ENCODE measurements around the gene ACVR1.

DNA sequence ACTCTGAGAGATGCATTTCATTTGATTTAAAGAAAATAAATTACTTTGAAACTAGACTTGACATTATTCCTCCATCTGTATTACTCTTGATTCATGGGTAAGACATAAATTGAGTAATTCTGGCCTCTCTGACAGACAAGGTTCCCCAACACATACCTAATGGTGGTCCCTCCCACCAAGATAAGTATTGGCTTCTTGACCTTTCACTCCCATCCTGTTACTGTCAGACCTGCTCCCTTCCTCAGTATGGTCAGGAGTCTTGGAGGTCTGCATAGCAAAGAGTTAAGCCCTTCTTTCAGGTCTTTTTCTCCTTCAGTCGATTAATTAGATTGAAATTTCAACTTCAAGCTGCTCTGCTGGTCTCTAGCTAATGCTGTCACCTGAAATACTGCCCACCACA is 42.2 kb upstream of the ACVR1 start:
- TF ChIP-seq, protein P1, sequence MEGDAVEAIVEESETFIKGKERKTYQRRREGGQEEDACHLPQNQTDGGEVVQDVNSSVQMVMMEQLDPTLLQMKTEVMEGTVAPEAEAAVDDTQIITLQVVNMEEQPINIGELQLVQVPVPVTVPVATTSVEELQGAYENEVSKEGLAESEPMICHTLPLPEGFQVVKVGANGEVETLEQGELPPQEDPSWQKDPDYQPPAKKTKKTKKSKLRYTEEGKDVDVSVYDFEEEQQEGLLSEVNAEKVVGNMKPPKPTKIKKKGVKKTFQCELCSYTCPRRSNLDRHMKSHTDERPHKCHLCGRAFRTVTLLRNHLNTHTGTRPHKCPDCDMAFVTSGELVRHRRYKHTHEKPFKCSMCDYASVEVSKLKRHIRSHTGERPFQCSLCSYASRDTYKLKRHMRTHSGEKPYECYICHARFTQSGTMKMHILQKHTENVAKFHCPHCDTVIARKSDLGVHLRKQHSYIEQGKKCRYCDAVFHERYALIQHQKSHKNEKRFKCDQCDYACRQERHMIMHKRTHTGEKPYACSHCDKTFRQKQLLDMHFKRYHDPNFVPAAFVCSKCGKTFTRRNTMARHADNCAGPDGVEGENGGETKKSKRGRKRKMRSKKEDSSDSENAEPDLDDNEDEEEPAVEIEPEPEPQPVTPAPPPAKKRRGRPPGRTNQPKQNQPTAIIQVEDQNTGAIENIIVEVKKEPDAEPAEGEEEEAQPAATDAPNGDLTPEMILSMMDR (IDR thresholded peaks at IDR 0.05; ENCODE audit: low read depth, low read length, poor library complexity, severe bottlenecking): no peak
- no peak for TF ChIP-seq EZH2phosphoT487 (IDR thresholded peaks at IDR 0.05; ENCODE audit: borderline replicate concordance, low read length)
